Right lobe of liver (tissue), 4 donors: ENCODE measurements around the gene GID8.

ENCODE experiments used
- POLR2A ChIP-seq: fragments of 450-650 bp; IDR thresholded peaks from one replicate; pipeline ENCODE4 v1.6.1; 2017; ENCODE audit warnings: antibody characterized with exemption, mild to moderate bottlenecking
- TF ChIP-seq, protein P1 (sequence below), 4 donors: fragments of 200-600 bp in 3 of 4; fragments of 450-650 bp in 1 of 4; IDR thresholded peaks; one replicate each; pipeline versions ENCODE4 v1.5.1 to v1.8.0; 2016 to 2022; ENCODE audit warnings: antibody characterized with exemption in 4 of 4, mild to moderate bottlenecking in 2 of 4
- donor health status: DM: no; HTN: no; CAD: no.
- donor health status: DM: no; HTN: no; CAD: no.
- donor health status: DM: no; HTN: yes; CAD: no.

DNA sequence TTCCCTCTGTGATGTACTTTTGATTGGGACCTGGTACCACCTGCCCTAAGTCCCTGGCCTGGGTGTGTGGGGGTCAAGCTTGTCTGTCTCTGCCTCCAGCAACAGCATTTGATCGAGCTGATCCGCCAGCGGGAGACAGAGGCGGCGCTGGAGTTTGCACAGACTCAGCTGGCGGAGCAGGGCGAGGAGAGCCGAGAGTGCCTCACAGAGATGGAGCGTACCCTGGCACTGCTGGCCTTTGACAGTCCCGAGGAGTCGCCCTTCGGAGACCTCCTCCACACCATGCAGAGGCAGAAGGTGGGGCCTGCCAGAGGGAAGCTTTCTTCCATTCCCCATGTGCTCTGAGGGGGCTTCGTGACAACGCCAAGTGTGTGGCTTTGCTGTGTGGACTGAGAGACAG, 5.4 kb downstream of the GID8 start:
- TF ChIP-seq, protein P1, sequence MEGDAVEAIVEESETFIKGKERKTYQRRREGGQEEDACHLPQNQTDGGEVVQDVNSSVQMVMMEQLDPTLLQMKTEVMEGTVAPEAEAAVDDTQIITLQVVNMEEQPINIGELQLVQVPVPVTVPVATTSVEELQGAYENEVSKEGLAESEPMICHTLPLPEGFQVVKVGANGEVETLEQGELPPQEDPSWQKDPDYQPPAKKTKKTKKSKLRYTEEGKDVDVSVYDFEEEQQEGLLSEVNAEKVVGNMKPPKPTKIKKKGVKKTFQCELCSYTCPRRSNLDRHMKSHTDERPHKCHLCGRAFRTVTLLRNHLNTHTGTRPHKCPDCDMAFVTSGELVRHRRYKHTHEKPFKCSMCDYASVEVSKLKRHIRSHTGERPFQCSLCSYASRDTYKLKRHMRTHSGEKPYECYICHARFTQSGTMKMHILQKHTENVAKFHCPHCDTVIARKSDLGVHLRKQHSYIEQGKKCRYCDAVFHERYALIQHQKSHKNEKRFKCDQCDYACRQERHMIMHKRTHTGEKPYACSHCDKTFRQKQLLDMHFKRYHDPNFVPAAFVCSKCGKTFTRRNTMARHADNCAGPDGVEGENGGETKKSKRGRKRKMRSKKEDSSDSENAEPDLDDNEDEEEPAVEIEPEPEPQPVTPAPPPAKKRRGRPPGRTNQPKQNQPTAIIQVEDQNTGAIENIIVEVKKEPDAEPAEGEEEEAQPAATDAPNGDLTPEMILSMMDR (IDR thresholded peaks at IDR 0.05) = no peak
- TF ChIP-seq POLR2A = no peak
